ENCODE measurements around the gene RAB1B.

Gene RAB1B

GRCh38 chr11:66325263-66325671 is 56.8 kb downstream of the RAB1B start:
- no peak for DNase-seq

DNA sequence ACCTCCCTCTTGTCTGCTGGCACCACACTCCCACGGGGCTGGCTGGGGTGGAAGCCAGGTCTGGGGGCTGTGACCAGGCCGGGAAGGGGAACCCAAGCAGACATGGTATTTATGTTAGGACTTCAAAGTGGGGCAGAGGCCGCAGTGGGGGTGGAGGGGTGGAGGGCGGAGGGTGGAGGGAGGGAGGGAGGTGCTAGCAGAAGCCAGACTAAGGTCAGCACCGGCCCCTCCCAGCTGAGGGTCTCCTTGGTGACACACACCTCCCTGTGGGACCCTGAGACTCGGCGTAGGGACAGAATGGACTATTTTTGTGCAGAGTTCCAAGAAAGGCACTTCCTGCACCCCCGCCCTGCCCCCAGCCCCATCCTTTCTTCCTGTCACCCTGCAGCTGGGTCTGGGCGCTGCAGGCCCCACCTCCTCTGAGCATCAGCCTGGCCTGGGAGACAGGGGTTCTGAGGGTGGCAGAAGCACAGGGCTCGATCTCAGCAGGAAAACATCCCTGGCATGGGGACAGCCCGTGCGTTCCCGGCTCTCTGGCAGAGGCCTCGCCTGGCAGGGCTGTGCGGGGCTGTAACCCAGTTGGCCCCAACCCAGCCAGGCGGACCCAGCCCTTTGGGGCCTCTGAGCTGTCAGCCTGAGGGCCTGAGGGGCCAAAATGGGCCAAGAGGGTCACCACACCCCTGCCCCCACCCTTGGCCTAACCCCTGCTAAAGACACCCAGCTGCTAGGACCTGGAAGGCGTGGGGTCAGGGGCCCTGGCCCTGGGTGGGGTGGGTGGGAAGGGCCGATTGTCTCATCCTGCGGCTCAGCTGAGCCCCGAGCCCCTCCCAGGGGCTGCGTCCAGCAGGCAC is 58.0 kb downstream of the RAB1B start:
- peak in 1 of 5 donors; percentile 63 for DNase-seq
